ENCODE results near the gene TTBK2. TPM values are rescaled to one million over a fixed set of nuclear protein-coding genes. Genes with fewer than 3 reads are reported as not detected.

The TTBK2 gene
- polyA plus RNA-seq, 1 of the 3 experiments (the other 2 are of a cell fraction), result 4.5 TPM

- no peaks in the 10 kb centered on the region for H3K27me3 ChIP-seq (ENCODE audit: insufficient read depth)
- no peak overlapping the region for H3K4me3 ChIP-seq (ENCODE audit: low read depth in 2 of 2, low read length in 1 of 2)
- CTCF ChIA-PET, result interaction anchor here (3.1 kb wide), 1 partner anchor 193 kb away, joined by 17 read pairs; no protein-coding TSS in a partner anchor
- DNase-seq, result no peak
- no peak overlapping the region for H2AFZ ChIP-seq (ENCODE audit: low read depth)
- peaks cover 0 to 14% of the 10 kb centered on the region in 2 experiments; a peak in 2 of 4 replicates for H3K4me1 ChIP-seq (ENCODE audit: control insufficient read depth in 1 of 2, insufficient read depth in 2 of 2, low read depth in 1 of 2, low read length in 1 of 2)
- no peaks in the 10 kb centered on the region for H3K9me3 ChIP-seq
- TF ChIP-seq FOXJ3 (CRISPR knock-in tag; IDR thresholded peaks at IDR 0.05) (no peak), ELF1 (IDR thresholded peaks at IDR 0.05) (no peak), SMC3 (IDR thresholded peaks at IDR 0.05; ENCODE audit: low read depth, low read length) (no peak), MXI1 (IDR thresholded peaks at IDR 0.05; ENCODE audit: low read depth, low read length) (no peak), TCF12 (IDR thresholded peaks at IDR 0.05) (no peak), GATA2 (CRISPR knock-in tag; IDR thresholded peaks at IDR 0.05) (no peak), MAX (IDR thresholded peaks at IDR 0.05; ENCODE audit: low read depth) (no peak), CTCF (IDR thresholded peaks at IDR 0.05) (no peak), EZH2phosphoT487 (IDR thresholded peaks at IDR 0.05; ENCODE audit: borderline replicate concordance, low read depth) (no peak), ZBTB33 (IDR thresholded peaks at IDR 0.05; ENCODE audit: borderline replicate concordance, low read depth) (no peak), PBX3 (IDR thresholded peaks at IDR 0.05) (no peak), RFX5 (IDR thresholded peaks at IDR 0.05; ENCODE audit: low read length) (no peak), GABPA (IDR thresholded peaks at IDR 0.05; ENCODE audit: low read depth) (no peak)
- TF ChIP-seq, protein P1, sequence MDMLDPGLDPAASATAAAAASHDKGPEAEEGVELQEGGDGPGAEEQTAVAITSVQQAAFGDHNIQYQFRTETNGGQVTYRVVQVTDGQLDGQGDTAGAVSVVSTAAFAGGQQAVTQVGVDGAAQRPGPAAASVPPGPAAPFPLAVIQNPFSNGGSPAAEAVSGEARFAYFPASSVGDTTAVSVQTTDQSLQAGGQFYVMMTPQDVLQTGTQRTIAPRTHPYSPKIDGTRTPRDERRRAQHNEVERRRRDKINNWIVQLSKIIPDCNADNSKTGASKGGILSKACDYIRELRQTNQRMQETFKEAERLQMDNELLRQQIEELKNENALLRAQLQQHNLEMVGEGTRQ (IDR thresholded peaks at IDR 0.05; ENCODE audit: borderline replicate concordance, low read depth, low read length), result no peak
- no peaks in the 10 kb centered on the region for H4K20me1 ChIP-seq (ENCODE audit: insufficient read depth)
- no peaks in the 10 kb centered on the region for H3K9me2 ChIP-seq
- WGBS (ENCODE audit: low lambda C conversion rate), result 88% methylated on average over 4 of the region's 6 CpGs
- no peak overlapping the region for H3K4me2 ChIP-seq
- peaks cover 5% of the 10 kb centered on the region for H3F3A ChIP-seq (replicated peaks; ENCODE audit: insufficient read depth)
- peaks cover 21 to 48% of the 10 kb centered on the region in 2 experiments for H3K36me3 ChIP-seq (replicated peaks in 1 of 2; ENCODE audit: control insufficient read depth in 1 of 2, insufficient read depth in 2 of 2, low read length in 1 of 2)
- POLR2A ChIA-PET, result no interaction called here
- no peak overlapping the region for H3K27ac ChIP-seq (ENCODE audit: low read depth in 2 of 2, low read length in 1 of 2)
- H3K9ac ChIP-seq, result no peak overlapping the region
- peaks cover 27% of the 10 kb centered on the region for H3K79me2 ChIP-seq (ENCODE audit: insufficient read depth)
Observed at GRCh38 chr15:42734076-42734672, 186.4 kb downstream of the TTBK2 start.

Data from SK-N-SH (cell line).